ENCODE data around the gene RANGAP1. TPM values are rescaled to one million over a fixed set of nuclear protein-coding genes. Genes with fewer than 3 reads are reported as not detected.

Gene RANGAP1
- total and polyA plus RNA-seq, 2 of the 13 experiments (the other 11 are each of a cell fraction or from before 2014, with no cell fraction given) = 51.8 to 83.9 TPM

DNA sequence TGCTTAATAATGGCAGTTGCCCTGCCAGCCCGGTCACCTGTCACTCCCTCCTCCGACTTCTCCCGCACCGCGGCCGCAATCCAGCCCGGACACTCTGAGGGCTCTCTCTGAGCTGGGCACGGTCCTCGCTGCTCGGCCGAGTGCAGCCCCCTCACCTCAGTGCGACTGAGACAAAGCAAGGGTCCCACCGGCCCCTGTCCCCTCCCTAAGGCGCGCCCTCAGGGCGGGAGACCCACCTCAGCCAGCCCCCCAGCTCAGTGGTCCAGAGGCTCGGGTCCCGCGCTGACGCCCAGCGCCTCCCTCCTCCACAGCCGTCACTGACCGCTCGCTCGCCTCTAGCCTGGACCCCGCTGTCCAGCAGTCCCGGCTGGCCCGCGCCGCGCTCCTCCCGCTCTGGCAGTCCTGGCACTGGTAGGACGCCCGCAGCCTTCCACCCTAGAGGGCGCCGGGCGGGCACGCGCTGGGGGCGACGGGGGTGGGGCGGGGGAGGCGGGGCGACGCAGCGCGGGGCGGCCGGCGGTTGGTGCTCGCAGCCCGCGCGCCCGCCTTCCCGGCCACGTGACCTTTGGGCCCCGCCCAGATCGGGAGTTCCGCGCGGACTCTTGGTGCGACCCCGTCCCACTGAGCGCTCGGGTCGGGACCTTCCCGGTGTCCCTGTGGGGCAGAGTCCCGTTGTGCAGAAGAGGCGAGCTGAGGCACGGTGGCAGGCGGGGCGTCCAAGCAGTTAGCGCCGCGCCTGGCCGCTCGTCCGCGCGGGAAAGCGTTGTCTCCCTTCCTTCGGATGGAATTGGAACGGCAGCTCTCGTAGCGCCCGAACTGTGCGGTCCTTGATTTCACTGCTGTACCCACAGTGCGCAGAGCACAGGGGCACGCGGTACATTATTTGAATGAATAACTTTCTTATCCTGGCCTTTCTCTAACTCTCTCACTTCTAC lies 88.7 kb downstream of the RANGAP1 start (continued):
- TF ChIP-seq, protein P1, sequence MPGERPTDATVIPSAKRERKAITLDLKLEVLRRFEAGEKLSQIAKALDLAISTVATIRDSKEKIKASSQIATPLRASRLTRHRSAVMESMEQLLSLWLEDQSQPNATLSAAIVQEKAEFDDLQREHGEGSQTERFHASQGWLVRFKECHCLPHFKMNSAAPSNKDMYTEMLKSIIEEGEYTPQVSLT (CRISPR knock-in tag; IDR thresholded peaks at IDR 0.05; ENCODE audit: borderline replicate concordance, low read depth) = no peak
- TF ChIP-seq MXI1 (IDR thresholded peaks at IDR 0.05; ENCODE audit: borderline replicate concordance, low read depth, low read length) (peak; percentile 65; the same call in 1 of the 3 replicates), MAZ (IDR thresholded peaks at IDR 0.05; ENCODE audit: borderline replicate concordance, low read depth, low read length) (0 out of 2 replicates have a peak, but pooled peaks have one; percentile 47), MAZ (CRISPR knock-in tag; IDR thresholded peaks at IDR 0.05; ENCODE audit: low read depth) (peak; percentile 71), HDAC2 (CRISPR knock-in tag; IDR thresholded peaks at IDR 0.05) (no peak), TMF1 (CRISPR knock-in tag; IDR thresholded peaks at IDR 0.05; ENCODE audit: low read depth) (0 out of 2 replicates have a peak, but pooled peaks have one; percentile 32), ATRX (CRISPR knock-in tag; IDR thresholded peaks at IDR 0.05; ENCODE audit: borderline replicate concordance) (no peak), SNAI1 (CRISPR knock-in tag; IDR thresholded peaks at IDR 0.05; ENCODE audit: borderline replicate concordance) (no peak), LCORL (IDR thresholded peaks at IDR 0.05) (no peak), LCORL (CRISPR knock-in tag; IDR thresholded peaks at IDR 0.05) (peak; percentile 54), FOXJ3 (CRISPR knock-in tag; IDR thresholded peaks at IDR 0.05; ENCODE audit: borderline replicate concordance) (no peak), ZBTB7A (CRISPR knock-in tag; IDR thresholded peaks at IDR 0.05) (peak; percentile 65; the same call in 1 of the 2 replicates), MIER3 (CRISPR knock-in tag; IDR thresholded peaks at IDR 0.05; ENCODE audit: borderline replicate concordance) (no peak; the same call in 1 of the 2 replicates), RXRB (CRISPR knock-in tag; IDR thresholded peaks at IDR 0.05; ENCODE audit: borderline replicate concordance) (no peak), ZNF446 (CRISPR knock-in tag; IDR thresholded peaks at IDR 0.05) (no peak)
- TF ChIP-seq, protein P2, sequence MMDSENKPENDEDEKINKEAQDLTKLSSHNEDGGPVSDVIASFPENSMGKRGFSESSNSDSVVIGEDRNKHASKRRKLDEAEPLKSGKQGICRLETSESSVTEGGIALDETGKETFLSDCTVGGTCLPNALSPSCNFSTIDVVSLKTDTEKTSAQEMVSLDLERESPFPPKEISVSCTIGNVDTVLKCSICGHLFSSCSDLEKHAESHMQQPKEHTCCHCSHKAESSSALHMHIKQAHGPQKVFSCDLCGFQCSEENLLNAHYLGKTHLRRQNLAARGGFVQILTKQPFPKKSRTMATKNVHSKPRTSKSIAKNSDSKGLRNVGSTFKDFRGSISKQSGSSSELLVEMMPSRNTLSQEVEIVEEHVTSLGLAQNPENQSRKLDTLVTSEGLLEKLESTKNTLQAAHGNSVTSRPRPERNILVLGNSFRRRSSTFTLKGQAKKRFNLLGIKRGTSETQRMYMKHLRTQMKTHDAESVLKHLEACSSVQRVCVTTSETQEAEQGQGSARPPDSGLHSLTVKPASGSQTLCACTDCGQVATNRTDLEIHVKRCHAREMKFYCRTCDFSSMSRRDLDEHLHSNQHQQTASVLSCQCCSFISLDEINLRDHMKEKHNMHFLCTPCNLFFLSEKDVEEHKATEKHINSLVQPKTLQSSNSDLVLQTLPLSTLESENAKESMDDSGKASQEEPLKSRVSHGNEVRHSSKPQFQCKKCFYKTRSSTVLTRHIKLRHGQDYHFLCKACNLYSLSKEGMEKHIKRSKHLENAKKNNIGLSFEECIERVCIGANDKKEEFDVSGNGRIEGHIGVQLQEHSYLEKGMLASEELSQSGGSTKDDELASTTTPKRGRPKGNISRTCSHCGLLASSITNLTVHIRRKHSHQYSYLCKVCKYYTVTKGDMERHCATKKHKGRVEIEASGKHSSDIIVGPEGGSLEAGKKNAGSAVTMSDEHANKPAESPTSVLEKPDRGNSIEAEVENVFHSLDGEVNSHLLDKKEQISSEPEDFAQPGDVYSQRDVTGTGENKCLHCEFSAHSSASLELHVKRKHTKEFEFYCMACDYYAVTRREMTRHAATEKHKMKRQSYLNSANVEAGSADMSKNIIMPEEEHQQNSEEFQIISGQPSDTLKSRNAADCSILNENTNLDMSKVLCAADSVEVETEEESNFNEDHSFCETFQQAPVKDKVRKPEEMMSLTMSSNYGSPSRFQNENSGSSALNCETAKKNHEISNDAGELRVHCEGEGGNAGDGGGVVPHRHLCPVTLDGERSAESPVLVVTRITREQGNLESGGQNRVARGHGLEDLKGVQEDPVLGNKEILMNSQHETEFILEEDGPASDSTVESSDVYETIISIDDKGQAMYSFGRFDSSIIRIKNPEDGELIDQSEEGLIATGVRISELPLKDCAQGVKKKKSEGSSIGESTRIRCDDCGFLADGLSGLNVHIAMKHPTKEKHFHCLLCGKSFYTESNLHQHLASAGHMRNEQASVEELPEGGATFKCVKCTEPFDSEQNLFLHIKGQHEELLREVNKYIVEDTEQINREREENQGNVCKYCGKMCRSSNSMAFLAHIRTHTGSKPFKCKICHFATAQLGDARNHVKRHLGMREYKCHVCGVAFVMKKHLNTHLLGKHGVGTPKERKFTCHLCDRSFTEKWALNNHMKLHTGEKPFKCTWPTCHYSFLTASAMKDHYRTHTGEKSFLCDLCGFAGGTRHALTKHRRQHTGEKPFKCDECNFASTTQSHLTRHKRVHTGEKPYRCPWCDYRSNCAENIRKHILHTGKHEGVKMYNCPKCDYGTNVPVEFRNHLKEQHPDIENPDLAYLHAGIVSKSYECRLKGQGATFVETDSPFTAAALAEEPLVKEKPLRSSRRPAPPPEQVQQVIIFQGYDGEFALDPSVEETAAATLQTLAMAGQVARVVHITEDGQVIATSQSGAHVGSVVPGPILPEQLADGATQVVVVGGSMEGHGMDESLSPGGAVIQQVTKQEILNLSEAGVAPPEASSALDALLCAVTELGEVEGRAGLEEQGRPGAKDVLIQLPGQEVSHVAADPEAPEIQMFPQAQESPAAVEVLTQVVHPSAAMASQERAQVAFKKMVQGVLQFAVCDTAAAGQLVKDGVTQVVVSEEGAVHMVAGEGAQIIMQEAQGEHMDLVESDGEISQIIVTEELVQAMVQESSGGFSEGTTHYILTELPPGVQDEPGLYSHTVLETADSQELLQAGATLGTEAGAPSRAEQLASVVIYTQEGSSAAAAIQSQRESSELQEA (CRISPR knock-in tag; IDR thresholded peaks at IDR 0.05; ENCODE audit: not compliant biosample characterization) = no peak
- TF ChIP-seq, protein P3, sequence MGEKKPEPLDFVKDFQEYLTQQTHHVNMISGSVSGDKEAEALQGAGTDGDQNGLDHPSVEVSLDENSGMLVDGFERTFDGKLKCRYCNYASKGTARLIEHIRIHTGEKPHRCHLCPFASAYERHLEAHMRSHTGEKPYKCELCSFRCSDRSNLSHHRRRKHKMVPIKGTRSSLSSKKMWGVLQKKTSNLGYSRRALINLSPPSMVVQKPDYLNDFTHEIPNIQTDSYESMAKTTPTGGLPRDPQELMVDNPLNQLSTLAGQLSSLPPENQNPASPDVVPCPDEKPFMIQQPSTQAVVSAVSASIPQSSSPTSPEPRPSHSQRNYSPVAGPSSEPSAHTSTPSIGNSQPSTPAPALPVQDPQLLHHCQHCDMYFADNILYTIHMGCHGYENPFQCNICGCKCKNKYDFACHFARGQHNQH (CRISPR knock-in tag; IDR thresholded peaks at IDR 0.05) = 0 out of 2 replicates have a peak, but pooled peaks have one; percentile 25
